Stimulated activated CD4-positive, alpha-beta T cell treated with anti-CD3 and anti-CD28 coated beads, Interleukin-2, amount 100 ng/mL, for 4 hours (primary cell): ENCODE results near the gene MGST2.

Source experiments
- DNase-seq: peaks from one replicate; pipeline ENCODE4 v3.0.0-alpha.2; 2020; ENCODE audit warnings: low read depth

The MGST2 gene

GRCh38 chr4:139738846-139739613, 73.4 kb downstream of the MGST2 start:
- no peak for DNase-seq

- DNase-seq = no peak
These were observed 74.5 kb downstream of the MGST2 start for GRCh38 chr4:139740121-139740520.

- no peak for DNase-seq
These were observed 75.0 kb downstream of the MGST2 start for GRCh38 chr4:139740531-139741041.

GRCh38 chr4:139743027-139743426, 77.4 kb downstream of the MGST2 start:
- DNase-seq = no peak

- DNase-seq = no peak
These were observed 78.6 kb downstream of the MGST2 start for GRCh38 chr4:139744232-139744631.

- DNase-seq = no peak
These were observed 79.6 kb downstream of the MGST2 start for GRCh38 chr4:139745111-139745639.

- DNase-seq = no peak
These were observed 81.0 kb downstream of the MGST2 start for GRCh38 chr4:139746431-139747171.

GRCh38 chr4:139749338-139749737, 83.7 kb downstream of the MGST2 start:
- DNase-seq = no peak

- no peak for DNase-seq
These were observed 84.3 kb downstream of the MGST2 start for GRCh38 chr4:139749835-139750498.

- no peak for DNase-seq
These were observed 88.1 kb downstream of the MGST2 start for GRCh38 chr4:139753686-139754085.
